ENCODE measurements around the gene MERTK.
"Not testable (repeated sequence)": the region's sequence is repeated elsewhere in the genome, so short reads cannot be mapped to it uniquely, and the experiment has no call there.

Gene MERTK

GRCh38 chr2:111909079-111909478 lies 10.7 kb downstream of the MERTK start:
- DNase-seq (ENCODE audit: extremely low read depth in 1 of 2, low read depth in 1 of 2), result no peak

GRCh38 chr2:111909997-111910396 lies 11.6 kb downstream of the MERTK start:
- DNase-seq (ENCODE audit: extremely low read depth in 1 of 2, low read depth in 1 of 2), result not testable (repeated sequence)

GRCh38 chr2:111910609-111911277 lies 12.3 kb downstream of the MERTK start:
- DNase-seq (ENCODE audit: extremely low read depth in 1 of 2, low read depth in 1 of 2), result no peak

GRCh38 chr2:111911295-111911977 lies 13.0 kb downstream of the MERTK start:
- DNase-seq (ENCODE audit: extremely low read depth in 1 of 2, low read depth in 1 of 2), result not testable (repeated sequence)

- DNase-seq (ENCODE audit: extremely low read depth in 1 of 2, low read depth in 1 of 2), result no peak
These were observed 14.1 kb downstream of the MERTK start for GRCh38 chr2:111912547-111912946.

- no peak for DNase-seq (ENCODE audit: extremely low read depth in 1 of 2, low read depth in 1 of 2)
These were observed 18.7 kb downstream of the MERTK start for GRCh38 chr2:111917106-111917505.

GRCh38 chr2:111918383-111918806 lies 20.0 kb downstream of the MERTK start:
- DNase-seq (ENCODE audit: extremely low read depth in 1 of 2, low read depth in 1 of 2), result no peak

GRCh38 chr2:111919365-111919764 lies 21.0 kb downstream of the MERTK start:
- no peak for DNase-seq (ENCODE audit: extremely low read depth in 1 of 2, low read depth in 1 of 2)

GRCh38 chr2:111919794-111920608 lies 21.6 kb downstream of the MERTK start:
- no peak for DNase-seq (ENCODE audit: extremely low read depth in 1 of 2, low read depth in 1 of 2)

- no peak for DNase-seq (ENCODE audit: extremely low read depth in 1 of 2, low read depth in 1 of 2)
These were observed 24.9 kb downstream of the MERTK start for GRCh38 chr2:111923276-111923804.

GRCh38 chr2:111924617-111925107 lies 26.3 kb downstream of the MERTK start:
- no peak for DNase-seq (ENCODE audit: extremely low read depth in 1 of 2, low read depth in 1 of 2)

- DNase-seq (ENCODE audit: extremely low read depth in 1 of 2, low read depth in 1 of 2), result no peak
These were observed 29.3 kb downstream of the MERTK start for GRCh38 chr2:111927723-111928122.

- no peak for DNase-seq (ENCODE audit: extremely low read depth in 1 of 2, low read depth in 1 of 2)
These were observed 32.0 kb downstream of the MERTK start for GRCh38 chr2:111930409-111930808.

- DNase-seq (ENCODE audit: extremely low read depth in 1 of 2, low read depth in 1 of 2), result no peak
These were observed 32.5 kb downstream of the MERTK start for GRCh38 chr2:111930875-111931274.

- no peak for DNase-seq (ENCODE audit: extremely low read depth in 1 of 2, low read depth in 1 of 2)
These were observed 34.5 kb downstream of the MERTK start for GRCh38 chr2:111932841-111933291.

GRCh38 chr2:111933900-111934299 lies 35.5 kb downstream of the MERTK start:
- DNase-seq (ENCODE audit: extremely low read depth in 1 of 2, low read depth in 1 of 2), result not testable (repeated sequence)

GRCh38 chr2:111936881-111937280 lies 38.5 kb downstream of the MERTK start:
- DNase-seq (ENCODE audit: extremely low read depth in 1 of 2, low read depth in 1 of 2), result no peak

GRCh38 chr2:111938392-111938791 lies 40.0 kb downstream of the MERTK start:
- no peak for DNase-seq (ENCODE audit: extremely low read depth in 1 of 2, low read depth in 1 of 2)

- no peak for DNase-seq (ENCODE audit: extremely low read depth in 1 of 2, low read depth in 1 of 2)
These were observed 42.2 kb downstream of the MERTK start for GRCh38 chr2:111940333-111941196.

GRCh38 chr2:111941531-111941930 lies 43.1 kb downstream of the MERTK start:
- no peak for DNase-seq (ENCODE audit: extremely low read depth in 1 of 2, low read depth in 1 of 2)
